Endothelial cell of umbilical vein (primary cell): Measurements from ENCODE around the gene MAGEB1. TPM values are rescaled to one million over a fixed set of nuclear protein-coding genes. Genes with fewer than 3 reads are reported as not detected.

Source experiments
- Bru-seq: library from RNA; stranded (reverse); fragments of 400-500 nt; gene quantifications from one replicate; lab custom pipeline; 2021; lab: Mats Ljungman, UMichigan
- BruChase-seq, 2 experiments: library from RNA; stranded (reverse); fragments of 400-500 nt; gene quantifications; one replicate each; lab custom pipeline; 2021; lab: Mats Ljungman, UMichigan
- BruUV-seq: library from RNA; stranded (reverse); fragments of 400-500 nt; replicated peaks from 2 replicates; lab custom pipeline; 2021; lab: Mats Ljungman, UMichigan
- CTCF ChIA-PET: fragments of 300-600, 350-600 bp; sonication (Branson Sonifier 250); formaldehyde crosslinking; loops from one replicate; lab custom pipeline; 2021; ENCODE audit warnings: antibody characterized with exemption, inconsistent platforms; lab: Charles Lee
- POLR2A ChIA-PET: fragments of 300-600, 350-600 bp; sonication (Branson Sonifier 250); formaldehyde crosslinking; loops from one replicate; lab custom pipeline; 2021; ENCODE audit warnings: antibody characterized with exemption, inconsistent platforms; lab: Charles Lee
- DNase-seq: peaks from one replicate; pipeline ENCODE4 v3.0.0-alpha.2; 2011; ENCODE audit warnings: low read depth, low spot score
- FAIRE-seq: peaks from 2 replicates; lab custom pipeline; 2011; peaks lifted over from hg19 to GRCh38; lab: Jason Lieb, UNC
- H2AFZ ChIP-seq: 2 replicates; pipeline ENCODE4 v1.6.0; 2012; ENCODE audit warnings: low read depth, low read length, control low read depth, inconsistent platforms
- H3K27ac ChIP-seq: 2 replicates; pipeline ENCODE4 v1.5.1; 2011; ENCODE audit warnings: low read depth, mild to moderate bottlenecking, control low read depth, low read length, moderate library complexity; ENCODE audit not compliant: insufficient read depth
- H3K27me3 ChIP-seq, 2 experiments: 2 replicates each; pipeline versions ENCODE4 v1.6.0 to v1.6.1; 2011; ENCODE audit warnings: low read length in 2 of 2, mixed read lengths in 1 of 2; ENCODE audit not compliant: control insufficient read depth in 2 of 2, insufficient read depth in 2 of 2
- H3K36me3 ChIP-seq, 2 experiments: 2 replicates in 1 of 2; 3 replicates in 1 of 2; pipeline ENCODE4 v1.5.1; 2011; ENCODE audit warnings: low read length in 2 of 2, mild to moderate bottlenecking in 1 of 2, moderate library complexity in 1 of 2; ENCODE audit not compliant: control insufficient read depth in 2 of 2, insufficient read depth in 2 of 2; ENCODE audit errors: extremely low read depth in 1 of 2
- H3K4me1 ChIP-seq: 3 replicates; pipeline ENCODE4 v1.5.1; 2011; ENCODE audit warnings: mild to moderate bottlenecking, low read length; ENCODE audit not compliant: control insufficient read depth, insufficient read depth; ENCODE audit errors: extremely low read depth
- H3K4me2 ChIP-seq: 2 replicates; pipeline ENCODE4 v1.6.1; 2011; ENCODE audit warnings: low read length, control low read depth, mixed read lengths; ENCODE audit not compliant: insufficient read depth
- H3K4me3 ChIP-seq, 3 experiments: fragments of 200-600 bp in 1 of 3; sonication (generic), shearing (Covaris generic) in 1 of 3; replicated peaks in 1 of 3; 2 replicates each; pipeline ENCODE4 v1.5.1; 2011 to 2016; ENCODE audit warnings: control low read depth in 3 of 3, low read length in 3 of 3, mild to moderate bottlenecking in 2 of 3, inconsistent platforms in 1 of 3, low read depth in 1 of 3, moderate library complexity in 1 of 3; ENCODE audit not compliant: insufficient read depth in 1 of 3
- H3K79me2 ChIP-seq: 2 replicates; pipeline ENCODE4 v1.6.0; 2012; ENCODE audit warnings: low read length, inconsistent platforms; ENCODE audit not compliant: control insufficient read depth, insufficient read depth
- H3K9ac ChIP-seq: replicated peaks from 2 replicates; pipeline ENCODE3; 2011; ENCODE audit warnings: low read length, control low read depth; ENCODE audit not compliant: insufficient read depth; ENCODE audit errors: extremely low read depth
- H3K9me1 ChIP-seq: replicated peaks from 3 replicates; pipeline ENCODE4 v1.6.0; 2011; ENCODE audit warnings: mild to moderate bottlenecking, low read length; ENCODE audit not compliant: control insufficient read depth, insufficient read depth; ENCODE audit errors: extremely low read depth
- H3K9me3 ChIP-seq: replicated peaks from 2 replicates; pipeline ENCODE4 v1.5.1; 2012; ENCODE audit warnings: low read length, inconsistent platforms; ENCODE audit not compliant: control insufficient read depth, insufficient read depth
- H4K20me1 ChIP-seq: replicated peaks from 2 replicates; pipeline ENCODE3; 2011; ENCODE audit warnings: mild to moderate bottlenecking, low read length; ENCODE audit not compliant: control insufficient read depth, insufficient read depth; ENCODE audit errors: extremely low read depth
- EZH2 ChIP-seq: IDR thresholded peaks from 2 replicates; pipeline ENCODE4 v1.6.1; 2012; ENCODE audit warnings: borderline replicate concordance, low read depth, mild to moderate bottlenecking, moderate library complexity, low read length, inconsistent platforms; ENCODE audit not compliant: severe bottlenecking
- FOS ChIP-seq: IDR thresholded peaks from 2 replicates; pipeline ENCODE4 v1.6.1; 2011; ENCODE audit warnings: mild to moderate bottlenecking, low read length, moderate library complexity, borderline replicate concordance; ENCODE audit not compliant: insufficient read depth
- GATA2 ChIP-seq: IDR thresholded peaks from 2 replicates; pipeline ENCODE4 v1.7.0; 2011; ENCODE audit warnings: low read depth, mild to moderate bottlenecking, moderate library complexity, mixed read lengths, low read length; ENCODE audit not compliant: insufficient read length, insufficient read depth
- JUN ChIP-seq: IDR thresholded peaks from 2 replicates; pipeline ENCODE4 v1.6.1; 2011; ENCODE audit warnings: borderline replicate concordance, low read depth; ENCODE audit not compliant: insufficient read length, insufficient read depth
- MAX ChIP-seq: IDR thresholded peaks from 2 replicates; pipeline ENCODE4 v1.6.1; 2011; ENCODE audit not compliant: insufficient read depth, insufficient read length
- MYC ChIP-seq: IDR thresholded peaks from one replicate; pipeline ENCODE4 v1.6.1; 2011; ENCODE audit warnings: mild to moderate bottlenecking, low read depth, low read length
- POLR2A ChIP-seq: IDR thresholded peaks from 2 replicates; pipeline ENCODE4 v1.6.1; 2012; ENCODE audit warnings: low read depth, mild to moderate bottlenecking, control low read depth, low read length
- POLR2AphosphoS5 ChIP-seq: IDR thresholded peaks from 2 replicates; pipeline ENCODE4 v1.6.1; 2012; ENCODE audit warnings: low read depth, mild to moderate bottlenecking, control low read depth, low read length, moderate library complexity; ENCODE audit not compliant: insufficient read depth
- dilution Hi-C: fragments of 300-500 bp; cut with MboI; formaldehyde crosslinking; loops from one replicate; pipeline ENCODE4 v1.15.0; 2019; ENCODE audit warnings: low sequenced_read_pairs; ENCODE audit not compliant: extremely low pct_ligation_motif_present
- intact Hi-C: fragments of 100-400 bp; cut with micrococcal nuclease; formaldehyde crosslinking; loops from one replicate; pipeline ENCODE4 v1.10.0; 2022
- long read RNA-seq: library from polyadenylated mRNA; stranded (forward); transcript quantifications from one replicate; pipeline ENCODE4 v2.0.0, GENCODE V29; 2021
- polyA minus RNA-seq, 3 experiments: library from RNA; depleted of rRNA, polyadenylated mRNA; stranded (reverse); fragments of >200 nt; gene quantifications; 1 replicate in 1 of 3; 2 replicates in 2 of 3; pipeline ENCODE4 v1.2.3, GENCODE V29; 2011
- polyA plus RNA-seq, 4 experiments: library from polyadenylated mRNA; depleted of rRNA in 3 of 4; stranded (reverse) in 3 of 4; unstranded in 1 of 4; fragments of >200 nt; gene quantifications; 2 replicates each; pipeline versions ENCODE4 v1.2.1 to v1.2.3, GENCODE V29; 2011 to 2012; ENCODE audit warnings: missing spikeins in 1 of 4
- total RNA-seq: library from RNA; stranded (reverse); gene quantifications from 2 replicates; pipeline ENCODE4 v1.2.3, GENCODE V29; 2021
- TF ChIP-seq, protein P1 (sequence below), 2 donors: IDR thresholded peaks; 1 replicate in 1 of 2; 2 replicates in 1 of 2; pipeline ENCODE4 v1.5.1; 2011; ENCODE audit warnings: low read length in 2 of 2, mild to moderate bottlenecking in 2 of 2, moderate library complexity in 2 of 2, control low read depth in 1 of 2, inconsistent platforms in 1 of 2, low read depth in 1 of 2; ENCODE audit not compliant: insufficient read depth in 1 of 2; ENCODE audit errors: extremely low read depth in 1 of 2

MAGEB1 gene
- total RNA-seq, result not detected in 2 replicates
- polyA plus RNA-seq, result not detected in 2 replicates
- not detected in 2 replicates for polyA plus RNA-seq (2011; cell fraction: cytosol; rRNA removed)
- polyA plus RNA-seq (2011; cell fraction: nucleus; rRNA removed), result not detected in 2 replicates
- polyA plus RNA-seq (2012), result not detected in 2 replicates
- polyA minus RNA-seq, result 0.17 and 0.27 TPM in 2 replicates
- not detected for polyA minus RNA-seq (2011; cell fraction: cytosol; rRNA and poly(A)+ RNA removed)
- polyA minus RNA-seq (2011; cell fraction: nucleus; rRNA and poly(A)+ RNA removed), result not detected in 2 replicates
- Bru-seq, nascent RNA, result not detected
- not detected for BruChase-seq, experiment 1, labeled RNA remaining after a 6-hour chase
- not detected for BruChase-seq, experiment 2, labeled RNA remaining after a 2-hour chase
- long read RNA-seq, result 0 reads

GRCh38 chrX:30246769-30247489 is at the start of gene MAGEB1:
Gene MAGEB1, plus strand, starts transcription at chrX:30247146. Its CDS starts 3,348 bp downstream, at chrX:30250494.
- POLR2A ChIA-PET, result no interaction called here
- H3K27me3 ChIP-seq, result no peaks in the 10 kb centered on the region
- no TSS peak for BruUV-seq
- no peak within 1 kb of the TSS for H3K4me3 ChIP-seq
- no peak within 1 kb of the TSS for H3K4me2 ChIP-seq
- H4K20me1 ChIP-seq, result no peaks in the 10 kb centered on the region
- no peak for FAIRE-seq
- no peaks in the 10 kb centered on the region for H3K9me3 ChIP-seq
- H3K4me1 ChIP-seq, result no peaks in the 10 kb centered on the region
- no peak for TF ChIP-seq EZH2
- no peak for TF ChIP-seq MYC
- TF ChIP-seq, protein P1, sequence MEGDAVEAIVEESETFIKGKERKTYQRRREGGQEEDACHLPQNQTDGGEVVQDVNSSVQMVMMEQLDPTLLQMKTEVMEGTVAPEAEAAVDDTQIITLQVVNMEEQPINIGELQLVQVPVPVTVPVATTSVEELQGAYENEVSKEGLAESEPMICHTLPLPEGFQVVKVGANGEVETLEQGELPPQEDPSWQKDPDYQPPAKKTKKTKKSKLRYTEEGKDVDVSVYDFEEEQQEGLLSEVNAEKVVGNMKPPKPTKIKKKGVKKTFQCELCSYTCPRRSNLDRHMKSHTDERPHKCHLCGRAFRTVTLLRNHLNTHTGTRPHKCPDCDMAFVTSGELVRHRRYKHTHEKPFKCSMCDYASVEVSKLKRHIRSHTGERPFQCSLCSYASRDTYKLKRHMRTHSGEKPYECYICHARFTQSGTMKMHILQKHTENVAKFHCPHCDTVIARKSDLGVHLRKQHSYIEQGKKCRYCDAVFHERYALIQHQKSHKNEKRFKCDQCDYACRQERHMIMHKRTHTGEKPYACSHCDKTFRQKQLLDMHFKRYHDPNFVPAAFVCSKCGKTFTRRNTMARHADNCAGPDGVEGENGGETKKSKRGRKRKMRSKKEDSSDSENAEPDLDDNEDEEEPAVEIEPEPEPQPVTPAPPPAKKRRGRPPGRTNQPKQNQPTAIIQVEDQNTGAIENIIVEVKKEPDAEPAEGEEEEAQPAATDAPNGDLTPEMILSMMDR (IDR thresholded peaks at IDR 0.05; ENCODE audit: extremely low read depth in 1 of 2, insufficient read depth in 1 of 2, low read depth in 1 of 2, low read length in 2 of 2), result no peak
- no peak for TF ChIP-seq JUN
- TF ChIP-seq MAX, result no peak
- no peak for TF ChIP-seq POLR2A
- TF ChIP-seq FOS, result no peak
- TF ChIP-seq POLR2AphosphoS5, result no peak
- TF ChIP-seq GATA2, result no peak
- CTCF ChIA-PET, result no interaction called here
- no peak within 1 kb of the TSS for H2AFZ ChIP-seq
- no peak within 1 kb of the TSS for H3K9ac ChIP-seq
- H3K79me2 ChIP-seq, result no peaks in the 10 kb centered on the region
- H3K27ac ChIP-seq, result no peak within 1 kb of the TSS
- no peaks in the 10 kb centered on the region for H3K9me1 ChIP-seq
- H3K36me3 ChIP-seq, result no peaks in the 10 kb centered on the region
- intact Hi-C loops, result no loop called here
- dilution Hi-C loops, result no loop called here
- DNase-seq, result no peak
